ENCODE measurements around the gene TSPAN11.

TSPAN11 gene

GRCh38 chr12:30979371-30980259 lies 53.1 kb downstream of the TSPAN11 start:
- DNase-seq (ENCODE audit: low read depth in 2 of 2) = no peak

GRCh38 chr12:30980955-30981662 lies 54.6 kb downstream of the TSPAN11 start:
- no peak for DNase-seq (ENCODE audit: low read depth in 2 of 2)

GRCh38 chr12:30982413-30982812 lies 55.9 kb downstream of the TSPAN11 start:
- DNase-seq (ENCODE audit: low read depth in 2 of 2) = no peak

- no peak for DNase-seq (ENCODE audit: low read depth in 2 of 2)
Observed at GRCh38 chr12:30985814-30986452, 59.4 kb downstream of the TSPAN11 start.

GRCh38 chr12:30988086-30988485 lies 61.5 kb downstream of the TSPAN11 start:
- DNase-seq (ENCODE audit: low read depth in 2 of 2) = no peak

GRCh38 chr12:30988646-30989286 lies 62.2 kb downstream of the TSPAN11 start:
- no peak for DNase-seq (ENCODE audit: low read depth in 2 of 2)

- DNase-seq (ENCODE audit: low read depth in 2 of 2) = no peak
Observed at GRCh38 chr12:30989754-30990153, 63.2 kb downstream of the TSPAN11 start.

GRCh38 chr12:30990316-30990715 lies 63.8 kb downstream of the TSPAN11 start:
- no peak for DNase-seq (ENCODE audit: low read depth in 2 of 2)

- no peak for DNase-seq (ENCODE audit: low read depth in 2 of 2)
Observed at GRCh38 chr12:30990776-30991175, 64.2 kb downstream of the TSPAN11 start.

GRCh38 chr12:30991466-30991865 lies 64.9 kb downstream of the TSPAN11 start:
- no peak for DNase-seq (ENCODE audit: low read depth in 2 of 2)

GRCh38 chr12:30992381-30992780 lies 65.8 kb downstream of the TSPAN11 start:
- no peak for DNase-seq (ENCODE audit: low read depth in 2 of 2)

GRCh38 chr12:30993766-30994165 lies 67.2 kb downstream of the TSPAN11 start:
- DNase-seq (ENCODE audit: low read depth in 2 of 2) = no peak

GRCh38 chr12:30994274-30994673 lies 67.7 kb downstream of the TSPAN11 start:
- DNase-seq (ENCODE audit: low read depth in 2 of 2) = no peak

- DNase-seq (ENCODE audit: low read depth in 2 of 2) = no peak
Observed at GRCh38 chr12:30996255-30996654, 69.7 kb downstream of the TSPAN11 start.

GRCh38 chr12:30996752-30997151 lies 70.2 kb downstream of the TSPAN11 start:
- no peak for DNase-seq (ENCODE audit: low read depth in 2 of 2)

- DNase-seq (ENCODE audit: low read depth in 2 of 2) = no peak
Observed at GRCh38 chr12:30997685-30998440, 71.3 kb downstream of the TSPAN11 start.

- DNase-seq (ENCODE audit: low read depth in 2 of 2) = no peak
Observed at GRCh38 chr12:30999011-30999410, 72.5 kb downstream of the TSPAN11 start.

- DNase-seq (ENCODE audit: low read depth in 2 of 2) = no peak
Observed at GRCh38 chr12:30999723-31000122, 73.2 kb downstream of the TSPAN11 start.

- DNase-seq (ENCODE audit: low read depth in 2 of 2) = no peak
Observed at GRCh38 chr12:31000751-31001150, 74.2 kb downstream of the TSPAN11 start.

GRCh38 chr12:31001581-31002360 lies 75.2 kb downstream of the TSPAN11 start:
- DNase-seq (ENCODE audit: low read depth in 2 of 2) = no peak

- DNase-seq (ENCODE audit: low read depth in 2 of 2) = no peak
Observed at GRCh38 chr12:31002361-31002725, 75.8 kb downstream of the TSPAN11 start.
